ENCODE results near the gene SLC6A11.

The SLC6A11 gene

DNA sequence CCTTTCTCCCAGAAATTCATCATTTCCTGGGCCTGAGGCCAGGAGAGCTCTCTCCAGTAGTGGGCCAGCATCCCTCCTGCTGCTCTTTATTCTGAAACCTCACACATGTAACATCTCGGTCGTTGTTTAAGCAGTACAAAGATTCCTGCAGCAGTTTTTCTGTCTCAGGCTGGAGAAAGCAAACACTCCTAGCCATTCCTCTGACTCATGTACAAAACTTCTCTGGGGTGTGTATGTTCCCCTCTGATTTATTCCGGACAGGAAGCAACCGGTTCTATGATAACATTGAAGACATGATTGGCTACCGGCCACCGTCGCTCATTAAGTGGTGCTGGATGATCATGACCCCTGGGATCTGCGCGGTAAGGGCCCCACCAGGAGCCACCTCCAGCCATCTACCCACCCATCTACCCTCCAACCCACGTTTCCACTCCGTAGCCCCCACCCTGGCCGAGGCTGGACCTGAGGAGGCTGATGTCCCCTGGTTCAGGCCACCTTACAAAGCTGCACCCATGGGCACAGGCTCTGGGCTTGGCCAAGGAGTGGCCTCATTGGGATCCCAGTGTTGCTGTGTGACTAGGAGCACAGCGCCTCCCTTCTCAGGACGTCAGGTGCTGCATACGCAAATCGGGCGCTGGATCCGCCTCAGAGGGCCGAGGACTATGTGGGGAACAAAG is 117.9 kb downstream of the SLC6A11 start:
- peak; percentile 74 for DNase-seq

DNA sequence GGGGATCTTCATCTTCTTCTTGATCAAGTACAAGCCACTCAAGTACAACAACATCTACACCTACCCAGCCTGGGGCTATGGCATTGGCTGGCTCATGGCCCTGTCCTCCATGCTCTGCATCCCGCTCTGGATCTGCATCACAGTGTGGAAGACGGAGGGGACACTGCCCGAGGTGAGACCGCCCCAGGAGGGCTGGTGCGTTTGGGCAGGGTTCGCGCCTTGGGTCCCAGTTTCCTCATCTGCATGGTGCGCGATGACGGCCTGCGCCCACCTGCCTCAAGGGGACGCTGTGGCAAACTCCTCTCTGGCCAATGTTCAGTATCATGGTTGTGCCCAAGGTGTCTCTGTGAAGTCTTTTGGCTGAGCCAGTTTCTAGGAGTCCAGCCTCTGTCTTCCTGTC is 119.0 kb downstream of the SLC6A11 start:
- DNase-seq: no peak

DNA sequence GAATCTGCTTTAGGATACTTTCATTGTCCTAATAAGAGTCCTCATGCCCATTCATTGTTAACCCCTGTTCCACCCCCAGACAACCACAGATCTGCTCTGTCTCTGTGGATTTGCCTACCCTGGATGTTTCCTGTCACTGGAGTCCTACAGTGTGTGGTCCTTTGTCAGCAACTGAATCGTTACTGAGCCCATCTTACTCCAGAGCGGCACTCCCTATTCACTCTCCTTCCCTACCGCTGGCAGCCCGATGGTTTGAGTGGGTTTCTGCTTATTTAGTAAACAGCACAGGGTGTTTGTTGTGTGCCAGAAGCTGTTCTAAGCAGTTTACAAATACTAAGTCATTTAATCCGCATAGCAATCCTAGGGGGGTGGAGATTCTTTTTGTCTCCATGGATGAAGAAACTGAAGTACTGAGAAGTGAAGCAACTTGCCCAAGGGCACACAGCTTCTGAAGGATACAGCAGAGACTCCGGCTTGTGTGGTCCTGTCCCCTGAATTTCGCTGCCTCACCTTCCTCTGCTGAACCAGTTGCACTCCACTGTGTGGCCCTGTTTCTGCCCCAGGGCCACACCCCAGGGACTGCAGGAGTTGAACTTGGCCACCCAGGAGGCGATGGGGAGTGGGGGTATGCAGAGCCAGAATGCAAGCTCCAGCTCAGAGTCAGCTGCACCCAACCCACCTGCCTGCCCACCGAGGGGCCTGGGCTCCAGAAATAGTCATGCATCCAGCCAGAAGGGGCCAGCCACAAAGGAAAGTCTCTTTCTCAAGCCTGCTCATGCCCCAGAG is 120.0 kb downstream of the SLC6A11 start:
- no peak for DNase-seq

DNA sequence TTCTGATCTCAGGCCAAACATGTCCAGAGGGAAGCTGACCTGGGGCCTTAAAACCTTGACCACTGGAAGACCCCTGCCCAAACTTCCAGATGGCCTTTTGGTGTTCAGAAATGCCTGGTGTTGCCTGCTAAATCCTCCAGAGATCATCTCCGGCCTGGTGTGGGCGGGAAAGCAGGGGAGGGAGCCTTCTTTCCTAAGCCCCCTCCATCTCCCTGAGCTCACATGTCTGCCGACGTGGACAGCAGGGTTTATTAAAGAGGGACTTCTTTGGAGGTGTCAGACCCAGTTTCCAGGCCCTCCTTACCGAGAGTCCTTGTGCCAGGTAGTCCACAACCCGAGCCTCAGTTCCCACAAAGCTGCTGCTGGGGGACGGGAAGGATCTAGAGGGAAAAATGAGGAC is 120.7 kb downstream of the SLC6A11 start:
- DNase-seq: no peak

DNA sequence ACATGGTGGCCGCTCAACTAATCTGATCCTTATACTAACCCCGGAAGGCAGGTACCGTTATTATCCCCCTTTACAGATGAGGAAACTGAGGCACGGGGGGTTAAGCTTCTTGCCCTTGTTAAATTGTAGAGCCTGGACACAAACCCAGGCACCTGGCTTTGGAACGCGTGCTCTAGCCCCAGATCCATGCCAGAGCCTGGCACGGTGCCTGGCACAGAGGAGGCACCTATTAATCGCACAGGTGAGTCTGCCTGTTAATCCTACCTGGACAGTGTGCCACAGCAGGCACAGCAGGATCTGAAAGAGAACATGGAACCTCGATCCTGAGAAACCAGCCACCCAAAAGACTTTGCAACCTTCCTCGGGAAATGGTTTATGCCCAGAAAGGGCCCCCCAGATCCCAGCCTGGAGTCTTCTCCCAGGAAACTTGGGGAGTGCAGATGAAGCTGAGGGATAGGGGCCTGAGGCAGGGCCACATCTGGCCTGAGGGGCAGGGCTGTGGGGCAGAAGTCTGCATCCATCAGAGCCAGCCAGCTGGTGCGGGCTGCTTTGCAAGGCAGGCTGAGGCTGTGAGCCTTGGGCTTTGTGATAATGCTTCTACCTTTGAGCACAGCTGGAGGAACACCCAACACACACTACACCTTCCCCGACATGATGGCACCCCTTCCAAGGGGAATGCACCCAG is 121.3 kb downstream of the SLC6A11 start:
- no peak for DNase-seq

DNA sequence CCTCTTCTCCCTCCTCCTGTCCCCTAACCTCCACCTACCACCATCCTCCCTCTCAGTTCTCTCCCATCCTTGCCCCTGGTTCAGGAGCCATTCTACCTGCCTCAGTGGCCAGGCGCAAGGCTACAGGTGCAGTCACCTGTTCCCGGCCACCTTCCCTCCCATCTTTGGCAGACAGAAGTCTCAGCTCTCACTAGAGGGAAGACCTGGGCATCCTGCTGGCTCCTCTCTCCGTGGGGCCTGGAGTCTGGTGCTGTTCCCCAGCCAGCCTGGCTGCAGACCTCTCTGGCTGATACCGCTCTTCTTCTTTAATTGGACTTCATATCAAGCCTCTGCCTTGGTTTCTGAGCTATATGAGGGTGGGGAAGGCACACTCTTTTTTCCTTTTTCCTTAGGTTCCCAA is 123.5 kb downstream of the SLC6A11 start:
- no peak for DNase-seq

DNA sequence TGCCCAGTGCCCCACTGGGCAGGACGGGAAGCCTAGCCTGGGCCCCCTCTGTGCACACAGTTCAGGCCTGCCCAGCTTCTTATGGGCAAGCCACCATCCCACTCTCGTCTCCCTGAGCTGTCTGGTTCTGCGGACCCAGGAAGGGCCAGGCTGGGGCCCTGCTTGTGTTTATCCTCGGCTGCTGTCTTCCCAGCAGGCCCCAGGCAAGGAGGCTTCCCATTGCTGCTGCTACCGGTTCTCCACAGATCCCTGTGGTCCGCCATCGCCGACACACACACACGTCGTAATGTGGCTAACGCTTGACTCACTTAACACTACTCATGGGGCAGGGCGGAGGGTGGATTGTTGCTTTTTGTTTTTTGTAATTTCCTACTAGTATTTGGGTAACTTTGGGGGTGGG is 124.1 kb downstream of the SLC6A11 start:
- DNase-seq: no peak

DNA sequence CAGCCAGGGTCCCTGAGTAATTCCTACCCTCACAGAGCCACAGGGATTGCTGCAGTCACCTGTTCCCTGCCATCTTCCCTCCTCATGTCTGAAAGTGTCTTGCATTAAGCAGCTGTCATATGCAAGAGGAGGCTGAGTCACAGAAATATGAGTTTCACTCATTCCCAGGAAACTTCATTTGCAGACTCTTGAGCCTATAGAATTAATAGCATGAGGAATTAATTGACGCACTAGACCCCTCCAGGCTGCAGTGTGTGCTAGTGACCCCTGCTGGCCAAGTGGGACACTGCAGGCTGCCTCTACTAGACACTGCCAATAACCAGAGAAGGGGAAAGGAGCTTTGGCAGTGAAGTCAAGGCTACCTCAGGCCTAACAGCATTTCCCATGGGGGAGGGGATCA is 125.9 kb downstream of the SLC6A11 start:
- DNase-seq: no peak

DNA sequence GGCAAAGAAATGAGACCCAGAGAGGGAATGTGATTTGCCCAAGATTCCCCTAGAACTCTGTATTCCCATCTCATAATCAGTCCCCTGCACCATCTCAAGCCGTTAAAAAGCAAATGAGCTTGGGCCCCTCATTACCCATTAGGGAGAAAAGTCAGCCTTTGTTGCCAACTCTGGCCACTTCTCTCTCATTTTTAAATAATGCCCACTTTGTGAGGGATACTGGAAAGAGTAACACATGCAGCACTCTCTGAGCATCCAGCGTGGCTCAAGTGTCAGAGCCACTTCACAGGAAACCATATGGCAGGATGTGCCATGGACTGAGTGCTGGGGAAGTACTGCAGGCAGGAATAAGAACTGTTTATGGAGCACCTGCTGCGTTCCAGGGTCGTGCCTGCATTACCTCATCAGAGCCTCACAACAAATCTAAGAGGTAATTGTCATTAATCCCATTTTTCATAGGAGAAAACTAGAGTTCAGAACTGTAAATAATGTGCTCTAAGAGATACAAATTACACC is 126.7 kb downstream of the SLC6A11 start:
- DNase-seq: no peak

DNA sequence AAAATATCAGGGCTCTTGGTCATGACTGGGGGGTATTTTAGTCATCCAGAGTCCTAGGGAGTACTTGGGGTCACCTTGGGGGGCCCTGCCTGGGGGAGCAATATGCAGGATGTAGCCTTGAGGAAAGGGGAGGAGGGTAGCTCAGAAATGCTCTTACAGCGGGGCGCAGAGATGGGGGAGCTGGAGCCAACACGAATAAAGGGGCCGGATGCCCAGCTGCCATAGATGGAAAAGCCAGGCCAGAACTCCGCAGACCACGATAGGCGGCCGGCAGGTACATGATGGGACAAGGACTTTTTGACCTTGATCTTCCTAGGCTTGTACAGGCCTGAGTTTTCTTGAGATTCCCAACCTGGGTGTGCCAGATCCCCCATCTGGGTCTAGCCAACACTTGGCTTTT is 128.8 kb downstream of the SLC6A11 start:
- no peak for DNase-seq

DNA sequence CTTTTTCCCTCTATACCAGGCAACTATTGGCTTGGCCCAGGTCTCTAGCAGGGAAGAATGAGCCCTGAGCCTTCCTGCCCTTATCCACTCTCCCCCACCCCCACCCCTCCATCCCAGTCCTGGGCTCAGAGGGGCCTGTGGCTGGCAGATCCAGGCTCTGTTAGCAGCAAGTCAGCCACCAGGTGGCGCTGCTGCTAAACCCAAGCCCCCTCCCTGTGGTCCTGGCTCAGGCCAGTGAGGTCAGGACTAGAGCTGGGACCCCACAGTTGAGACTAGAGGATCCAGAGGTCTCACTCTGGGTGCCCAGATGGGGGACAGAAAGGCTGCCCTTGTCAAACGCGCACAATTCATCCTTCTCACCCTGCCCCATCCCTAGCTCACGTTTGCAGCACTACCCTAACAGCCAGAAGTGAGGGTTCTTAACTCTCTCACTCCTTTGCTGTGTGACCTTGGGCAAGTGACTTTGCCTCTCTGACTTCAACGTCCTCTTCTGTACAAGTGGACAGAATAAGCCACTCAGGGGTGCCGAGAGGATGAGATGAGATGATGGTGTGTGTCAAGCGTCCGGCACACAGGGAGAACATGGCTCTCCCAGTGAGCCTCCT is 129.8 kb downstream of the SLC6A11 start:
- peak; percentile 41 for DNase-seq

DNA sequence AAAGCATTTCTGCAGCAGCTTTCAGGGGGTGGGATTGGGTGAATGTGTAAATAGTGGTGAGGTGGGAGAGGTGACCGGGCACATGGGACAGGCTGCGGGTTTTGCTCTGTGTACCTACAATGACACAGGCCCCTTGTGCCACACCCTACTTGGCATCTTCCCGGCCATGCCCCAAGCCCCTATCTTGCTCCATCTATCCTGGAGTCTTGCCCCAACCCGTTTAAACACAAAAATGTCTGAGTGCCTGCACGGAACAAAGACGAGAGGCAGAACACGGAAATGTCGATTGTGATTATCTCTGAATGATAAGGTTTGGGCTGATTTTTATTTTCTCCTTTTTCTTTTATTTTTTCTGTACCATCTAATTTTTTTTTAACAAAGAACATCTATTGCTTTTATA is 130.5 kb downstream of the SLC6A11 start:
- no peak for DNase-seq

DNA sequence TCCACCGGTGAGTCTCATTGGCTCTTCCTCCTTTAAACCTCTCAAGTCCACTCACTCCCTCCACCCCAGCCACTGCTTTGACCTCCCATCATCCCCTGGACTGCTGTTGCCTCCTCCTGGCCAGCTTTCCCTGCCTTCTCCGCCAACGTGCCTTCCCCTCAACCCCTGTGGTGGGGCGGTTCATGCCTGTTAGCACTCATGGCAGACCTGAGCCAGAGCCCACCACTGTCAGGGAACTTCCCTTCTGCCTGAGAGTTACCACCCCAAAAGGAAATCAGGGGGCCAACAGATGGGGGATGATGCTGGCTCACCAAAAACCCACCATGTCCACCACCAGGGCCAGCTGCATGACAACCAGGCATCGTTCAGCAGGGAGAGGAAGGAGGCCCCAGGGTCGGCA is 132.3 kb downstream of the SLC6A11 start:
- no peak for DNase-seq

DNA sequence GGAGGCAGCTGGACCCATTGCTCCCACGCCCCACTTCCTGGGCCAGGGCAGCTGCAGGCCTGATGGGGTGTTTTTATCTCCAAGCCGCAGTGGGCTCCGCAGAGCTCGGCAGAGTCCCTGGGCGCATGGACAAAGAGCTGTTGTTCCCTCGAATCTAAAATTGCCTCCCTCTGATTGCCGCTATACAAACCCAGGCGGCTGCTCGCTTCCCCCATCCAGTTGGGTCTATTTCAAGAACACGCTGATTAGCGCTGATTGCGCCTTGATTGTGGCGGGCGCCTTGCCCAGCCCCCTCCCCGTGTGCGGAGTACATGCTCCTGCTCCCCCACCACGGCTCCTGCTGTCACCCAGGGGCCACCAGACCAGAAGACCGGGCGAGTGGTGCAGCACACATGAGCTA is 133.2 kb downstream of the SLC6A11 start:
- DNase-seq: no peak

DNA sequence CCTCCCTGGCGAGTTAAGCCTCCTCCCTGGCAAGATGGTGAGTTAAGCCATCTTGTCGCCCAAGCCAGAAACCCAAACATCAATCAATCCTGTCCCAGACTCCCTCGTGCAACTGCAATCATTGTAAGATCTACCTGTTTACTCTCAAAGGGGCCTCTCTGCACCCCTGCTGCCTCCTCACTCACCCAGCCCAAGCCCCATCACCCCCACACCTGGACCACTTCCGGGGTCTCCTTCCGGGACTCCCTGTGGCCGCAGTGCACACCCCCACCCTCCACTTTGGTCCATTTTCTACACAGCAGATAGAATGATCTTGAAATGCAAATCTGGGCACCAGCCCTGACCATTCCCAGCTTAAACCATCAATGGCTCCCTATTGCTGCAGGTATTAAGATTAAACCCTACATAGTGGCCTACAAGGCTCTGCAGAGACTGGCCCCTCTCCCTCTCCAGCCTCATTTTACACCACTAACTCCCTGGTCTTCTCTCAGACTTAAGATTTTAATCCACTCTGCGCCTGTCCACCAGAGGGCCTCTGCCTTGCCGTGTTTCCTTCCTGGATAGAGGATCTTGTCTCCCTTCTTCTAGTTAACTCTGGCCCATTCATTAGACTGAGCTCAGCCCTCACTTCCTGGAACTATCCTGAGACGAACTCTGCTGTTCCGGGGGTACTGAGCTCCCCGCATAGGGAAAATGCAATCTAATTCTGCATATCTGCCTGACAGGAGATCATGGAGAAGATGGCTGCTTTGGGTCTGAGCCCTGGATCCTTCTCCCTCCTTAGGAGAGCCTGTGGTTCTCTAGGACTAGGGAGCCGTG is 134.7 kb downstream of the SLC6A11 start:
- DNase-seq: peak; percentile 51

DNA sequence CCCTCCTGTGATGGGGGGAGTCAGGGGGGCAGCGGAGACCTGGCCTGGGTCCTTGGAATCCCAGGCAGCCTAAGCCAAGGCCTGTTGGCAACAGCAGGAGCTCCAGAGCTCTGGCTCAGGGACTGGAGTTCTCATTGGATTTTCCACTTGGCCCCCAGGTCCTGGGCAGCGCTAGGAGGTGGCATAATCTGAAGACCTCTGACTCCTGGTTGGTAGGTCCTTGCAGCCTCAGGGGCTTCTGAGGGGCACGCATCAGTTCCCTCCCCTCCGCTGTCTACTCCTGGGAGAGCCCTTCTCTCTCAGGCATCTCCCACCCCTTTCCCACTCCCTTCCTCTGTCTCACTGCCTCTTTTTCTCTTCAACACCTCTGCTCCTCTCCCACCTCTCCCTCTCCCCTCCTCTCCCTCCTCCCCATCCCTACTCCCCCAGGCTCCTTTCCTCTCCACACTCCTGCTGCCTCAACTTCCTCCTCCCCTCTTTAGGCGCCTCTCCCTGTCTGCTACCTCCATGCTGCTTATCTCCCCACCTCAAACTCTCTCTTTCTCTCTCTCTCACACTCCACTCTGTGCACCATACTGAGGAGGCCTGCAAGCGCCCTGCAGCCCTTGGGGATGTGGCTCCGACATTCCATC is 135.4 kb downstream of the SLC6A11 start:
- no peak for DNase-seq

DNA sequence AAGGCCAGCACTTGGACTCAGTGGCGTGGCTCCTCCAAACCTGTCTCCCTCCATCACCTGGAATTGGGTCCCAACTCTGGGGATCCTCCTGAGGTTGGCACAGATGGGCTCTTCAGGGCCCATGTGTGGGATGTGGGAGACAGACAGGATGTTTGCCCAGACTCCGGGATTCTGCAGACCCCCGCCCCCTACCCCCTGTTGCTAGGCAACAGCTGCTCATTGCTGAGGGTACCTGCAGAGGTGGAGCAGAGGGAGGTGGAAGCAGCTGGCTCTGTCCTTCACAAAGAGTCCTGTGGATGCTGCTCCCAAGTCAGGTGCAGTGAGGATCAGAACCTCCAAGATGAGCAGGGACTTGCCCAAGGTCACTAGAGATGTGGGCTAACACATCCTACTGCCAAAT is 136.5 kb downstream of the SLC6A11 start:
- no peak for DNase-seq

DNA sequence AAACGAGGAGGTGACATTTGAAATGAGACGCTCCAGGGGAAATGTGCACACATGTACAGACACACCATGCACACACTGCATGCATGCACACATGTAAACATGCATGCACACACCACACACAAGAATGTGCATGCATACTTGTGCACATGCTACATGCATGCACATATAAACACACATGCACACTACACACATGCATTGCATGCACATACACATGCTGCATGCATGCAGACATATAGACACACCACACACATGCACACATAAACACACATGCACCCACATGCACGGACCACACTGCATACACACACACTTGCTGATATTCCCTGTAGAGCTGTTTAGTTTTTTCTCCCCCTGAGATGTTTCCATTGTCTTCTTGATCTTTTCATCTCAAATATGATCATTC is 138.7 kb downstream of the SLC6A11 start:
- no peak for DNase-seq

DNA sequence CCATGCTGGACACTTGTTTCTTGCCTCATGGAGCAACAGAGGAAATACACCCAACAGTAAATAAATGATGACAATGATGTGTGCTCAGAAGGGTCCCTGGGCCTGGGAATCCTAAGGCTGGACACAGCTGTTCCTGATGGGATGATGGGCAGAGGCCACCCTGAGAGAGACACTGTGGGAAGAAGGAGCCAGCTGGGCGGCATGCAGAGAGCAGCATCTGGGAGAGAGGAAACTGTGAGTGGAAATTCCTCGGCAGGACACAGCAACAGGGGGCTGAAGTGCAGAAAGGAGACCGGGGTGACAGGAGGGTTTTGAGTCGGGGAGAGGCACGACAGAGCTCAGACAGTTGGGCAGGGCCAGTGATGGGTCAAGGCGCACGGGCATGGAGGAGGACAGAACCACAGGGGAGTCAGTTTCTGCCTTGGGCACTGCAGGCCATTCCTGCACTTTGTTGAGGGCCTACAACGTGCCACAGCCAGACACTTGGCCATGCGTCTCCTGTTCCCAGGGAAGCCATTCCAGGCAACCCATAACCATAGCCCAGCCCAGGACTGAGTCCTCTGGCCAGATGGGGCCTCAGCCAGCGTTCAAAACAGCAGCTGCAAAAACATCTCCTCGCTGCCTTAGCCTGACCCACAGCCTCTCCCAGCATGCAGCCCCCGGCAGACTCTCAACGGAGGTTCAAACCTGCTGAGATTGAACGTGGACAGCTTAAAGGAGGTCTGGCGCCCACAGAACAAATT is 139.9 kb downstream of the SLC6A11 start:
- no peak for DNase-seq

DNA sequence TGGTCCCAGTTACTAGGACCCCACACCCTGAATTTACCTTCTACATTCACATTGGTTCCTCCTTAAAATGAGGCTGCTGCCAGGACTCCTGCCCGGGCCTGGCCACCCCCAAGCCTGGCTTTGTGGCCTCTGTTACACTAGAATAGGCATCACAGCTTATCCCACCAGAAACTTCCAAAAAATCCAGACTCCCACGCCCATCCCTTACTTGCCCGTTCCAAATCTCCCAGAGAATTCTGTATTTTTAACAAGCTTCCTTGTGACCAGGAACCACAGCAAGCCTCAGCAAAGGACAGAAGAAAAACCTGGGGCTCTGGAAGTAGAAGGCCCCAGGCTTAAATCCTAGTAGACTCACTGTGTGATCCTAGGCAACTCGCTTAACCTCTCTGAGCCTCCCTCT is 140.5 kb downstream of the SLC6A11 start:
- no peak for DNase-seq

DNA sequence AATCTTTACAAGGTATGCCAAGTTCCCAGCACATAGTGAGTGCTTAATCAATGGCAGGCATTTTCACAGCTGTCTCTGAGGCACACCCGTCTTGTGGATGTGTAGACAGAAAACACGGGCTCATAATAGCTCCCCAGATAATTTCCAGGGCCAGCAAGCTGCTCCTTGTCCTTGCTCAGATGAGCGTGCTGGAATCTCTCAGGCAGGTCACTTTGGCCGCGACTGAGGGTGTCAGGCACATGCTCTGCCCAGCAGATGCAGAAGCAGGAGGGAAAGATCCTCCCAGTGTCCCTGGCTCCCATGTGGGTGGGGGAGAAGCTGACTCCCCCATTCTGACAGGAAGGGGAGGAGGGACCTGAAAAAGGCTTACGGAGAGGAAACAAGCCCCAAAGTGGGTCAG is 141.0 kb downstream of the SLC6A11 start:
- DNase-seq: no peak
